IPS DF 6.9 (cell line): ENCODE data around the gene LTK.

Experiments
- DNase-seq: peaks from one replicate; pipeline ENCODE4 v3.0.0-alpha.2; 2013; ENCODE audit warnings: low read depth, low spot score
- H3K27ac ChIP-seq: one replicate; pipeline ENCODE4 v1.5.1; 2013; ENCODE audit warnings: low read length, control low read depth
- H3K27me3 ChIP-seq: 2 replicates; pipeline ENCODE4 v1.6.1; 2013; ENCODE audit warnings: mild to moderate bottlenecking, low read length; ENCODE audit not compliant: control insufficient read depth, insufficient read depth
- H3K36me3 ChIP-seq: 2 replicates; pipeline ENCODE4 v1.6.1; 2013; ENCODE audit warnings: low read length; ENCODE audit not compliant: control insufficient read depth, insufficient read depth
- H3K4me1 ChIP-seq: 2 replicates; pipeline ENCODE4 v1.6.1; 2013; ENCODE audit warnings: low read length; ENCODE audit not compliant: control insufficient read depth, insufficient read depth
- H3K4me3 ChIP-seq: 2 replicates; pipeline ENCODE4 v1.5.1; 2013; ENCODE audit warnings: mild to moderate bottlenecking, low read length
- H3K9me3 ChIP-seq: 2 replicates; pipeline ENCODE4 v1.6.1; 2013; ENCODE audit warnings: low read length, inconsistent platforms; ENCODE audit not compliant: control insufficient read depth, insufficient read depth
- WGBS: extraction: QIAGEN DNeasy Blood & Tissue Kit; methylation state at CpG from one replicate; pipeline ENCODE4 v1.1.7; 2013; ENCODE audit warnings: mixed read lengths, missing lambda C conversion rate; ENCODE audit not compliant: insufficient read length, insufficient coverage; 5-methylcytosine and 5-hydroxymethylcytosine counted together

Gene LTK

GRCh38 chr15:41499109-41499851 lies 14.3 kb downstream of the LTK start:
- no CpG with 5 or more reads among the region's 6 CpGs for WGBS

GRCh38 chr15:41498657-41499056 lies 15.0 kb downstream of the LTK start:
- Histone ChIP-seq H3K27ac (no peak overlapping the region), H3K36me3 (no peaks in the 10 kb centered on the region), H3K4me3 (no peak overlapping the region), H3K27me3 (peaks cover 91% of the 10 kb centered on the region), H3K4me1 (peaks cover 7% of the 10 kb centered on the region), H3K9me3 (no peaks in the 10 kb centered on the region)
- no peak for DNase-seq
- WGBS = no CpG with 5 or more reads among the region's 2 CpGs

More at GRCh38 chr15:41499109-41499851, 14.3 kb downstream of the LTK start:
- Histone ChIP-seq H3K27me3 (peaks cover 93% of the 10 kb centered on the region), H3K36me3 (no peaks in the 10 kb centered on the region), H3K9me3 (no peaks in the 10 kb centered on the region), H3K4me1 (peaks cover 6% of the 10 kb centered on the region), H3K27ac (no peak overlapping the region), H3K4me3 (no peak overlapping the region)
- DNase-seq = no peak

GRCh38 chr15:41495736-41496599 lies 17.7 kb downstream of the LTK start:
- peaks cover 82% of the 10 kb centered on the region for H3K27me3 ChIP-seq
- H3K4me1 ChIP-seq = peaks cover 6% of the 10 kb centered on the region; the same call in 1 of the 2 replicates

GRCh38 chr15:41494922-41495735 lies 18.5 kb downstream of the LTK start:
- no peak overlapping the region for H3K27ac ChIP-seq
- peaks cover 6% of the 10 kb centered on the region; the same call in 1 of the 2 replicates for H3K4me1 ChIP-seq
- no peak for DNase-seq
- no peaks in the 10 kb centered on the region for H3K9me3 ChIP-seq
- H3K36me3 ChIP-seq = no peaks in the 10 kb centered on the region
- peaks cover 73% of the 10 kb centered on the region for H3K27me3 ChIP-seq
- no peak overlapping the region; the same call in 1 of the 2 replicates for H3K4me3 ChIP-seq
- WGBS = no CpG with 5 or more reads among the region's 60 CpGs

More at GRCh38 chr15:41495736-41496599, 17.7 kb downstream of the LTK start:
- H3K4me3 ChIP-seq = peak overlapping the region; percentile 15; the same call in 1 of the 2 replicates
- no CpG with 5 or more reads among the region's 59 CpGs for WGBS
- no peaks in the 10 kb centered on the region for H3K36me3 ChIP-seq
- no peak overlapping the region for H3K27ac ChIP-seq
- H3K9me3 ChIP-seq = no peaks in the 10 kb centered on the region
- DNase-seq = no peak

- Histone ChIP-seq H3K9me3 (no peaks in the 10 kb centered on the region), H3K4me1 (peaks cover 6% of the 10 kb centered on the region; the same call in 1 of the 2 replicates), H3K27ac (no peak overlapping the region), H3K36me3 (no peaks in the 10 kb centered on the region), H3K4me3 (peak overlapping the region; percentile 51; the same call in 1 of the 2 replicates), H3K27me3 (peaks cover 69% of the 10 kb centered on the region)
- DNase-seq = no peak
- no CpG with 5 or more reads among the region's 77 CpGs for WGBS
Observed at GRCh38 chr15:41494190-41494921, 19.3 kb downstream of the LTK start.

- H3K9me3 ChIP-seq = no peaks in the 10 kb centered on the region
- WGBS = no CpG with 5 or more reads among the region's 41 CpGs
- peak overlapping the region; percentile 51; the same call in 1 of the 2 replicates for H3K4me3 ChIP-seq
- H3K27me3 ChIP-seq = peaks cover 64% of the 10 kb centered on the region
- DNase-seq = no peak
- H3K36me3 ChIP-seq = no peaks in the 10 kb centered on the region
- no peak overlapping the region for H3K27ac ChIP-seq
- H3K4me1 ChIP-seq = peaks cover 6% of the 10 kb centered on the region; the same call in 1 of the 2 replicates
Observed at GRCh38 chr15:41493902-41494189, 19.8 kb downstream of the LTK start.

- Histone ChIP-seq H3K27ac (no peak within 1 kb of the TSS), H3K4me3 (peak within 1 kb of the TSS; percentile 51; the same call in 1 of the 2 replicates), H3K9me3 (no peaks in the 10 kb centered on the region), H3K36me3 (no peaks in the 10 kb centered on the region), H3K4me1 (0 out of 2 replicates have a peak, but pooled peaks cover 6% of the 10 kb centered on the region), H3K27me3 (peaks cover 59% of the 10 kb centered on the region)
- no CpG with 5 or more reads among the region's 60 CpGs for WGBS
- no peak for DNase-seq
Observed at GRCh38 chr15:41493205-41493901, 20.3 kb downstream of the LTK start, which contains the start of gene ITPKA. Gene ITPKA, plus strand, starts transcription at chr15:41493874. Its CDS starts 54 bp downstream, at chr15:41493928.

- no CpG with 5 or more reads among the region's 15 CpGs for WGBS
- H3K36me3 ChIP-seq = no peaks in the 10 kb centered on the region
- 0 out of 2 replicates have a peak, but pooled peaks cover 6% of the 10 kb centered on the region for H3K4me1 ChIP-seq
- no peaks in the 10 kb centered on the region for H3K9me3 ChIP-seq
- no peak overlapping the region for H3K27ac ChIP-seq
- peaks cover 54% of the 10 kb centered on the region for H3K27me3 ChIP-seq
- peak overlapping the region; percentile 51; the same call in 1 of the 2 replicates for H3K4me3 ChIP-seq
- no peak for DNase-seq
Observed at GRCh38 chr15:41492597-41493204, 20.9 kb downstream of the LTK start.

GRCh38 chr15:41491889-41492288 lies 21.7 kb downstream of the LTK start:
- no CpG with 5 or more reads among the region's 4 CpGs for WGBS
- H3K4me1 ChIP-seq = 0 out of 2 replicates have a peak, but pooled peaks cover 6% of the 10 kb centered on the region
- no peaks in the 10 kb centered on the region for H3K9me3 ChIP-seq
- H3K27ac ChIP-seq = no peak overlapping the region
- no peaks in the 10 kb centered on the region for H3K36me3 ChIP-seq
- no peak for DNase-seq
- no peak overlapping the region for H3K4me3 ChIP-seq
- peaks cover 46% of the 10 kb centered on the region for H3K27me3 ChIP-seq
